Stimulated activated CD4-positive, alpha-beta T cell treated with anti-CD3 and anti-CD28 coated beads, Interleukin-1b, Interleukin-23, amount 100 ng/mL, for 4 hours (primary cell): ENCODE results near the gene MYADML2.

Source experiments
- DNase-seq, 2 donors: peaks; one replicate each; pipeline ENCODE4 v3.0.0-alpha.2; 2020; ENCODE audit warnings: low read depth in 2 of 2

MYADML2 gene

GRCh38 chr17:81901167-81902022, 45.6 kb downstream of the MYADML2 start:
- DNase-seq: no peak

DNA sequence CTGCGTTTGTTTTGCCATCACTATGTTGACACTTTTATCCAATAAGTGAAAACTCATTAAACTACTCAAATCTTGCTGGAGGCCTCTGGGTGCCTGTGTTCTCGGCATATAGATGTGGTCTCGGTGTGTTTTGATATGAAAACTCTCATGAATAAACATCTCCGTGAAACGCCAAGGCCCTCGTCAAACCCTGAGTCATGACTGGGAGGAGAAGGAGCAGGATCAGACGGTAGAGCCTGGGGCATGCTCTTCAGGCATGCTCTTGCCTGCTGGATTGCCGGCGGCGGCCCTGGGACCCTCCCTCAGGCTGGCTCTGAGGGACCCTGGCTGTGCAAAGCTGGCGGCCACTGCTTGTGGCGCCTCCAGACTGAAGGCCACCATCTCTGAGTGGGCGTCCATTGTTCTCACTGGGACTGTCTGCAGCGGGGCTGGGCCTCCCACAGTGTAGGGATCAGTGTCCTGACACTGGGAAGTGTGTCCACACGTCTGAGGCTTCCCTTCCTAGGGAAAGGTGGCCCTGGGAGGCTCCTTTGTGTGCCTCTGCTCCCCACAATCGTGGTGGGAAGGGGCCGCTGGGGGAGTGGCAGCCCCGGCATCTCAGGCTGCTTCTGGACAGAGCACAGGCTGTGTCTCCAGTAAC, 46.7 kb downstream of the MYADML2 start:
- DNase-seq: no peak

GRCh38 chr17:81899514-81900166, 47.4 kb downstream of the MYADML2 start:
- no peak for DNase-seq

DNA sequence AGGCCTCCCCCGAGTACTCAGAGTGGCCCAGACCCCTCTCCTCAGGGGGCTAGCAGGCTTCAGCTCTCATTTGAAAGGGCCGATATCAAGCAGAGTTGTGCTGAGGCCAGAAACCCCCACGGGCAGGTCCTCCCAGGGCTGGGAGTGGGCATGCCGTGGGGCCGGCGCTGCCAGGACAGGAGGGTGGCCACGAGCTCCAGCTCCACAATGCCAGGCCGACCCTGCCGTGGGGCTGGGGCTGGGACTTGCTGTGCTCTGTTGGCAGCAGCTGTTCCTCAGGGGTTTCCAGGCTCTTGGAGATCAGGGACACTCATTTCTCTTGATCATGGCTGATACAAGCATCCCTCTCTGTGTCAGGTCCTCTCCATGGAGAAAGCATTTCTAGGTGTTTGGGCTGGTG, 48.1 kb downstream of the MYADML2 start:
- no peak for DNase-seq

DNA sequence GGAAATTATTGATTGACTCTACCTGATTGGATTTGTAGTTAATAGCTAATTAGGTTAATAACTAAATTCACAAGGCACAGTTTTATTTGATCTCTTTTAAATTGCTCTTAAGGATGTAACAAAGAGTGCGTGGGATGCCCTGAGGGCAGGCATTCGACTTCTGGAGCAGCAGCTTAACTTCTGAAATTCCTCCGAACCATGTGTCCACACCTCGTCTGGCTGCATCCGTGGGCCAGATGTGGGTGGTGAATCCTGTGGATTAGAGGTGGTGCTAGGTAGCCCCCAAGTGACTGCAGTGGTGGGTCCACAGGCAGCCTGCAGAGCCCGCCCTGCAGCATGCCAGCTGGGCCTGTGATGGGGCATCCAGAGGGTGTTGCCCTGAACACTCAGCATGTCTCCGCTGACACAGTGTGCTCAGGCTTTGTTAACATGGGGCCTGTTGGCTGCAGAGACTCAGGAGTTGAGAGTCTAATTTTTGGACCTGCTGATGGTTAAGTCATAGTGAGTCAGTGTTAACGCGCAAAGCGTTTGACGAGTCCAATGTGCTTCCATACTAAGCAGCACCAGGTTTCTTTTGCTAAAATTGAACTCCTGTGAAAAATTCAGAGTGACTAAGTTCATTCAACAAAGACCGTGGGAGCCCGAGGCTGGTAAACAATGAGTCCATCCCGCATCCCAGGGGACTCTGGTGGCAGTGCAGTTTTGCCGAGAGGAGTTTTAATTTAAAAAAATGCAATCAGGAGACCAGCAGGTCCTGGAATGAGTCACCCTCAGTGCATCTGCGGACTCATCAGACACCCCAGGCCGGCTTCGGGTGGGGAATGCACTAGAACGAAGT, 48.8 kb downstream of the MYADML2 start:
- DNase-seq: no peak

DNA sequence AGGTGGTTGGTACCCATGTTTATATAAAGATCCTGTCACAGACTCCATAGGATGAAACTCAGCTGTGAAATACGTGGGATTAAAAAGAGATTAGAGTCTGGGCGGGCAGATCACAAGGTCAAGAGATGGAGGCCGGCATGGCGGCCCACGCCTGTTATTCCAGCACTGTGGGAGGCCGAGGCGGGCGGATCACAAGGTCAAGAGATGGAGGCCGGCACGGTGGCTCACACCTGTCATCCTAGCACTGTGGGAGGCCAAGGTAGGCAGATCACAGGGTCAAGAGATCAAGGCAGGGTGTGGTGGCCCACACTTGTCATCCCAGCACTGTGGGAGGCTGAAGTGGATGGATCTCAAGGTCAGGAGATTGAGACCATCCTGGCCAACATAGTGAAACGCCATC, 51.6 kb downstream of the MYADML2 start:
- DNase-seq: no peak

GRCh38 chr17:81891303-81891552, 55.8 kb downstream of the MYADML2 start:
- DNase-seq: peak in 1 of 2 donors; percentile 16

- peak in 1 of 2 donors; percentile 21 for DNase-seq
These were observed 56.4 kb downstream of the MYADML2 start for GRCh38 chr17:81890447-81891302.
